GM19240 (cell line): ENCODE measurements around the gene PHB1.

Experiments
- DNase-seq: peaks from one replicate; pipeline ENCODE4 v3.0.0; 2011; ENCODE audit warnings: low spot score; ENCODE audit not compliant: insufficient read length

PHB1 gene

GRCh38 chr17:49414622-49415350 is at the start of gene PHB1:
TSS of gene PHB1 (minus strand) at chr17:49414882. CDS start at chr17:49413264, 1,618 bp downstream.
- DNase-seq = peak; percentile 99

- no peak for DNase-seq
These were observed 49.4 kb upstream of the PHB1 start for GRCh38 chr17:49464049-49464448.

GRCh38 chr17:49461580-49461979 is 46.9 kb upstream of the PHB1 start:
- DNase-seq = no peak

GRCh38 chr17:49460401-49460800 is 45.7 kb upstream of the PHB1 start:
- DNase-seq = no peak

GRCh38 chr17:49459401-49459984 is 44.8 kb upstream of the PHB1 start:
- DNase-seq = no peak

- DNase-seq = no peak
These were observed 43.2 kb upstream of the PHB1 start for GRCh38 chr17:49457564-49458535.

- no peak for DNase-seq
These were observed 41.7 kb upstream of the PHB1 start for GRCh38 chr17:49456183-49456965.

- no peak for DNase-seq
These were observed 40.7 kb upstream of the PHB1 start for GRCh38 chr17:49455272-49455861.

GRCh38 chr17:49454050-49454449 is 39.4 kb upstream of the PHB1 start:
- no peak for DNase-seq

GRCh38 chr17:49452661-49453060 is 38.0 kb upstream of the PHB1 start:
- DNase-seq = no peak

- DNase-seq = no peak
These were observed 37.5 kb upstream of the PHB1 start for GRCh38 chr17:49452201-49452600.

GRCh38 chr17:49450735-49451134 is 36.1 kb upstream of the PHB1 start:
- DNase-seq = no peak

GRCh38 chr17:49450181-49450580 is 35.5 kb upstream of the PHB1 start:
- DNase-seq = no peak

GRCh38 chr17:49447628-49448302 is 33.1 kb upstream of the PHB1 start:
- no peak for DNase-seq

GRCh38 chr17:49445591-49445990 is 30.9 kb upstream of the PHB1 start:
- DNase-seq = no peak

GRCh38 chr17:49444384-49444783 is 29.7 kb upstream of the PHB1 start:
- no peak for DNase-seq

- DNase-seq = no peak
These were observed 29.2 kb upstream of the PHB1 start for GRCh38 chr17:49443862-49444261.

GRCh38 chr17:49442041-49442440 is 27.4 kb upstream of the PHB1 start:
- DNase-seq = no peak

- DNase-seq = no peak
These were observed 26.9 kb upstream of the PHB1 start for GRCh38 chr17:49441578-49441977.

- DNase-seq = no peak
These were observed 25.9 kb upstream of the PHB1 start for GRCh38 chr17:49440581-49440980.
